GM10248 (cell line): Measurements from ENCODE around the gene SIGLEC9.

Source experiments
- CTCF ChIA-PET: fragments of 300-600 bp; sonication (Branson Sonifier 250); formaldehyde crosslinking; extraction: SDS; loops from one replicate; lab custom pipeline; 2021; ENCODE audit warnings: antibody characterized with exemption; lab: Yijun Ruan, JAX
- POLR2A ChIA-PET: fragments of 350-650 bp; sonication (Branson Sonifier 250); formaldehyde crosslinking; extraction: SDS; loops from one replicate; lab custom pipeline; 2020; ENCODE audit warnings: antibody characterized with exemption; lab: Yijun Ruan, JAX
- DNase-seq: peaks from one replicate; pipeline ENCODE4 v3.0.0; 2012; ENCODE audit errors: extremely low spot score
- TF ChIP-seq, protein P1 (sequence below): IDR thresholded peaks from 2 replicates; pipeline ENCODE4 v1.5.1; 2012; ENCODE audit warnings: mild to moderate bottlenecking, low read depth; ENCODE audit errors: extremely low read depth, missing control alignments, control extremely low read depth

The SIGLEC9 gene

DNA sequence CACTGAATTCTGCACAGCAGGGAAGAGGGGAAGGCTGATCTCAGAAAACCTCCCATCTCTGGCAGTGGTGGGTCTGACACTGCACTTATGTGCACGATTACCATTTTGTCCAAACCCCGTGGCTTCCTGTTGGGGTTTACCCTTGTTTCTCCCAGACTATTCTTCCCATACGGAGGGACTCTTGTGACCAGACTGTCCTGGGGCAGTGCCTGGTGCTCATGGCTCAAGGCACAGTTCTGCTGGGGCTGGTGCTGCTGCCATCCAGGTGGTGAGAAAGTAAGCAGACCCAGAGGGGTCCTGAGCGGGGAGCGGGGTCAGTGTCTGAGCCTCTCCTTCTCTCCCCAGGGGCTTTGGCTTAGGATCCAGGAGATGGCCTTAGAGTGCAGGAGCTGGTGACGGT, 5.1 kb upstream of the SIGLEC9 start:
- ChIA-PET POLR2A (interaction anchor here (0.6 kb wide), 1 partner anchor 311 kb away, joined by 3 read pairs; no protein-coding TSS in a partner anchor), CTCF (no interaction called here)
- DNase-seq = no peak
- TF ChIP-seq, protein P1, sequence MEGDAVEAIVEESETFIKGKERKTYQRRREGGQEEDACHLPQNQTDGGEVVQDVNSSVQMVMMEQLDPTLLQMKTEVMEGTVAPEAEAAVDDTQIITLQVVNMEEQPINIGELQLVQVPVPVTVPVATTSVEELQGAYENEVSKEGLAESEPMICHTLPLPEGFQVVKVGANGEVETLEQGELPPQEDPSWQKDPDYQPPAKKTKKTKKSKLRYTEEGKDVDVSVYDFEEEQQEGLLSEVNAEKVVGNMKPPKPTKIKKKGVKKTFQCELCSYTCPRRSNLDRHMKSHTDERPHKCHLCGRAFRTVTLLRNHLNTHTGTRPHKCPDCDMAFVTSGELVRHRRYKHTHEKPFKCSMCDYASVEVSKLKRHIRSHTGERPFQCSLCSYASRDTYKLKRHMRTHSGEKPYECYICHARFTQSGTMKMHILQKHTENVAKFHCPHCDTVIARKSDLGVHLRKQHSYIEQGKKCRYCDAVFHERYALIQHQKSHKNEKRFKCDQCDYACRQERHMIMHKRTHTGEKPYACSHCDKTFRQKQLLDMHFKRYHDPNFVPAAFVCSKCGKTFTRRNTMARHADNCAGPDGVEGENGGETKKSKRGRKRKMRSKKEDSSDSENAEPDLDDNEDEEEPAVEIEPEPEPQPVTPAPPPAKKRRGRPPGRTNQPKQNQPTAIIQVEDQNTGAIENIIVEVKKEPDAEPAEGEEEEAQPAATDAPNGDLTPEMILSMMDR = no peak

DNA sequence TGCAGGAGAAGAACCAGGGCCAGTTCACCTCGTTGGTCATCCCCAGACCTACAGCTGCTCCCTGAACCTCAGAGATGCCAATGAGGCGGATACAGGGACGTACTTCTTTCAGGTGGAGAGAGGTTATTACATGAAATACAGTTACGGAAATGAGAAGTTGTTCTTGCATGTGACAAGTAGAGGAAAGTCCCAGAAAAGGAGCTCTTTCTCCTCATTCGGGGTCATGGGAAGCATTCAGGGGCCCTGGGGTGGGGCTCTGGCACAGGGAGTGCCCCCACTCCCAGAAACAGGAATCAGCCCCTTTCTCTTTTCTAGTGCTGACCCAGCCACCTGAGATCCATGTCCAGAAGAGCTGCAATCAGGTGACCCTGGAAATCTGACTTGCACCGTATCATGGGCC, 4.5 kb upstream of the SIGLEC9 start:
- TF ChIP-seq, protein P1 = no peak
- ChIA-PET POLR2A (interaction anchor here (0.6 kb wide), 1 partner anchor 310 kb away, joined by 3 read pairs; no protein-coding TSS in a partner anchor), CTCF (interaction anchor here (0.9 kb wide), 1 partner anchor 20 kb away, joined by 3 read pairs; no protein-coding TSS in a partner anchor)
- no peak for DNase-seq

DNA sequence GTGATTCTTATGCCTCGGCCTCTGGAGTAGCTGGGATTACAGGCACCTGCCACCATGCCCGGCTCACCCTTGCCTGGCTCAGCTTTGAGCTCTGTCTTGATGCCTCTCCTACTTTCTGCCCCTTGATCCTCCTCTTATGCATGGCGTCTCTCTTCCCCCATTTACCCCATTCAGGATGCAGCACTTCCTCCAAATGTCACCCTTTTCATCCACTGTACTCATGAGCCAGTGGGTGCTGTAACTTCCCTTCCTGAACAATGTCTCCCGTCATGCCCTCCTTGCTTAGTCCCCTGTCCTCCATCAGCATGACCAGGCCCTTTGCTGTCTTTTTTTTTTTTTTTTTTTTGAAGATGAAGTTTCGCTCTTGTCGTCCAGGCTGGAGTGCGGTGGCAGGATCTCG, 3.4 kb upstream of the SIGLEC9 start:
- POLR2A ChIA-PET = no interaction called here
- no peak for DNase-seq
- TF ChIP-seq, protein P1 = no peak
- CTCF ChIA-PET = no interaction called here

DNA sequence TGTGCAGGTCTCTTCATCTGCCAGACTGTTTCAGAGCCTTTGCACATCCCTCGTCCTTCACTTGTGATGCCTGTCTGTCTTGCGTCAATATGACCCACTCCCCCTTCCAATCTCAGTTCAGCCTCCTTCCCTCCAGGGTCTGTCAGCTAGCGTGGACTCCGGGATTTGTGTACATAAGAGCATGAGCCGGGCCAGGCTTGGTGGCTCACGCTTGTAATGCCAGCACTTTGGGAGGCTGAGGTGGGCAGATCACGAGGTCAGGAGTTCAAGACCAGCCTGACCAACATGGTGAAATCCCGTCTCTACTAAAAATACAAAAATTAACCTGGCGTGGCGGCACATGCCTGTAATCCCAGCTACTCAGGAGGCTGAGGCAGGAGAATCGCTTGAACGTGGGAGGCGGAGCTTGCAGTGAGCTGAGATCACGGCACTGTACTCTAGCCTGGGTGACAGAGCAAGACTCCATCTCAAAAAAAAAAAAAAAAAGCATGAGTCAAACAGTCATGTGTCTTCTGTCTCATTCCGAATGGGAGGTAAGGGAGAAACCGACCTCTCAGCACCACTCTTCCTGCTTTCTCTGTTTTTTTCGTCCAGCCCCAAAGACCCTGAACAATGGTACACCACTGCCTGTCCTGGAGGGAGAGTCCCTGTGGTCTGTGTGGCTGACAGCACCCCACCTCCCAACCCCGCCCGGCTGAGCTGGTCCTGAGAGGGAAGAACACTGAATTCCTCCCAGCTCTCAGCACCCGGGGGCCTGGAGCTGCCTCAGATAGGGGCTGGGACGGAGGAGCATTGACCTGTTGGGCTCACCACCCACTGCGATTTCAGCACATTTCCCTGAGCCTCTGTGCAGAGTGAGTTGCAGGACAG, 2.4 kb upstream of the SIGLEC9 start:
- POLR2A ChIA-PET = no interaction called here
- CTCF ChIA-PET = no interaction called here
- DNase-seq = no peak
- TF ChIP-seq, protein P1 = no peak

DNA sequence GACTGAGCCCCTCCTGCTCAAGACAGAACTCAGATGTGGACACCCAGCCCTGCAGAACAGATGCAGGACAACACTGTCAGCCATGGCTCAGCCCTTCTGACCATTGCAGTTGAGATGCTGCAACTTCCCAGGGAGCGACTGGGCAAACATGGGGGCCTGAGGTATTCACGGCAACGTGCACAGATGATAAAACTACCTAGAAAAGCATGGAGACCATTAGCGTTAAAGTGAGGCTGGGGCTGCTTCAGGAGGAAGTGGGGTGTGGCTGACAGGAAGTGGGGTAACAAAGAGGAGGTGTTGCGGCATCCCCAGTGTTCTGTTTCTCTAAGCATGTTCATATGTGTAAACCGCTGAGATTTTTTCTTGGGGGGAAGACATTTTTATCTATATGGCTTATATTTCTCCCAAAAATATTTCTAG, 1.3 kb upstream of the SIGLEC9 start:
- ChIA-PET CTCF (no interaction called here), POLR2A (no interaction called here)
- TF ChIP-seq, protein P1 = no peak
- no peak for DNase-seq

DNA sequence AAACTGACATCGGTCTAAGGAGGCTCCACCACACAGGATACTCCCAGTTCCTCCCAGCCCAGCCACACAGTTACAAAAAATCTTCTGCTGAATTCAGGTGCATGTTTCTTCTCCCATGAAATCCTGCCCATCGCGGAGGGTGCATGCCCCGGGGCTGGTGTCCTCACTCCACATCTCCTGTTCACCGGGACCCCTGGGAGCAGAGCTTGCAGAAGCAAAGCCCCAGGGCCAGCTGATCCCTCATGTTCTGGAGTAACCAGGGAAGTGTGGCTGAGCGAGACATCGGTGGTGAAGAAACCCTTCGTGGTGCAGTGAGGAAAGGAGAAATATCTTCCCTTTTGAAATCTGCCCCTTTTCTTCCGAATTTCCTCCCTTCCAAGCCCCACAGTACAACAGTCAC, 904 bp upstream of the SIGLEC9 start:
- TF ChIP-seq, protein P1 = no peak
- POLR2A ChIA-PET = no interaction called here
- DNase-seq = no peak
- CTCF ChIA-PET = no interaction called here
